Neural progenitor cell (in vitro differentiated cells): ENCODE results near the gene GPRC5A. TPM values are rescaled to one million over a fixed set of nuclear protein-coding genes. Genes with fewer than 3 reads are reported as not detected.

Experiments
- DNase-seq: peaks from one replicate; pipeline ENCODE4 v3.0.0-alpha.2; 2016; ENCODE audit warnings: low spot score
- H2AFZ ChIP-seq: fragments of 200-600 bp; sonication (generic); replicated peaks from 2 replicates; pipeline ENCODE4 v1.6.1; 2016; ENCODE audit warnings: antibody characterized with exemption
- H3F3A ChIP-seq: fragments of 200-600 bp; sonication (generic); 2 replicates; pipeline ENCODE4 v1.6.1; 2016; ENCODE audit warnings: antibody characterized with exemption, low read depth
- H3K27ac ChIP-seq: fragments of 200-600 bp; sonication (generic); 2 replicates; pipeline ENCODE4 v1.5.1; 2016; ENCODE audit warnings: mild to moderate bottlenecking
- H3K27me3 ChIP-seq: fragments of 200-600 bp; sonication (generic); 2 replicates; pipeline ENCODE4 v1.6.1; 2016; ENCODE audit warnings: mild to moderate bottlenecking, moderate library complexity
- H3K36me3 ChIP-seq: fragments of 200-600 bp; sonication (generic); 2 replicates; pipeline ENCODE4 v1.5.1; 2016
- H3K4me1 ChIP-seq: fragments of 200-600 bp; sonication (generic); 2 replicates; pipeline ENCODE4 v1.6.1; 2016; ENCODE audit warnings: mixed run types
- H3K4me2 ChIP-seq: fragments of 200-600 bp; sonication (generic); 2 replicates; pipeline ENCODE4 v1.6.1; 2016
- H3K4me3 ChIP-seq: fragments of 200-600 bp; sonication (generic); 2 replicates; pipeline ENCODE4 v1.5.1; 2016
- H3K79me2 ChIP-seq: fragments of 200-600 bp; sonication (generic); 2 replicates; pipeline ENCODE4 v1.6.1; 2016; ENCODE audit warnings: low read depth
- H3K9ac ChIP-seq: fragments of 200-600 bp; sonication (generic); 2 replicates; pipeline ENCODE4 v1.6.1; 2016
- H3K9me3 ChIP-seq: fragments of 200-600 bp; sonication (generic); 2 replicates; pipeline ENCODE4 v1.5.1; 2016; ENCODE audit warnings: low read depth
- H4K20me1 ChIP-seq: fragments of 200-600 bp; sonication (generic); 2 replicates; pipeline ENCODE4 v1.6.1; 2016; ENCODE audit warnings: low read depth
- H3K27ac Mint-ChIP-seq: 3 replicates; pipeline ENCODE4 v1.8.0; 2021; ENCODE audit warnings: mixed read lengths
- H3K27me3 Mint-ChIP-seq: 2 replicates; pipeline ENCODE4 v1.8.0; 2022; ENCODE audit warnings: low read depth, mild to moderate bottlenecking, inconsistent platforms, moderate library complexity, mixed read lengths; ENCODE audit not compliant: insufficient read depth
- H3K36me3 Mint-ChIP-seq: 3 replicates; pipeline ENCODE4 v1.8.0; 2021; ENCODE audit warnings: mixed read lengths
- H3K4me1 Mint-ChIP-seq: 3 replicates; pipeline ENCODE4 v1.8.0; 2021; ENCODE audit warnings: mixed read lengths
- H3K4me3 Mint-ChIP-seq: 3 replicates; pipeline ENCODE4 v1.8.0; 2021; ENCODE audit warnings: mild to moderate bottlenecking, moderate library complexity, mixed read lengths
- H3K9me3 Mint-ChIP-seq: 3 replicates; pipeline ENCODE4 v1.8.0; 2020; ENCODE audit warnings: mixed read lengths
- CTCF ChIP-seq: fragments of 200-600 bp; sonication (generic); IDR thresholded peaks from 2 replicates; pipeline ENCODE4 v1.5.1; 2017; ENCODE audit warnings: antibody characterized with exemption, mild to moderate bottlenecking
- EZH2 ChIP-seq: fragments of 200-600 bp; sonication (generic); IDR thresholded peaks from 2 replicates; pipeline ENCODE4 v1.6.1; 2017; ENCODE audit warnings: antibody characterized with exemption, mild to moderate bottlenecking, moderate library complexity
- EZH2phosphoT487 ChIP-seq: fragments of 200-600 bp; sonication (generic); IDR thresholded peaks from 2 replicates; pipeline ENCODE4 v1.6.1; 2017; ENCODE audit warnings: antibody characterized with exemption
- total RNA-seq: library from RNA; depleted of rRNA; stranded (reverse); fragments of >200 nt; gene quantifications from 2 replicates; pipeline ENCODE4 v1.2.3, GENCODE V29; 2015; ENCODE audit warnings: low replicate concordance

The GPRC5A gene
- total RNA-seq, 1 donor from 2014 or later: not detected

GRCh38 chr12:12908711-12909110 is 17.3 kb downstream of the GPRC5A start:
- Histone ChIP-seq H4K20me1 (no peaks in the 10 kb centered on the region), H3K4me2 (no peak overlapping the region), H3K36me3 (no peaks in the 10 kb centered on the region), H3K4me1 (peaks cover 10% of the 10 kb centered on the region), H3K27me3 (no peaks in the 10 kb centered on the region), H3F3A (no peaks in the 10 kb centered on the region), H3K9me3 (no peaks in the 10 kb centered on the region), H3K27ac (no peak overlapping the region), H2AFZ (peak overlapping the region; percentile 9), H3K9ac (no peak overlapping the region), H3K4me3 (no peak overlapping the region), H3K79me2 (no peaks in the 10 kb centered on the region)
- TF ChIP-seq EZH2phosphoT487 (no peak), EZH2 (no peak), CTCF (no peak)
- H3K27ac Mint-ChIP-seq: no peak overlapping the region
- no peak overlapping the region for H3K4me3 Mint-ChIP-seq
- H3K4me1 Mint-ChIP-seq: peaks cover 39% of the 10 kb centered on the region
- H3K9me3 Mint-ChIP-seq: no peaks in the 10 kb centered on the region
- peaks cover 3% of the 10 kb centered on the region for H3K27me3 Mint-ChIP-seq
- no peaks in the 10 kb centered on the region for H3K36me3 Mint-ChIP-seq
- no peak for DNase-seq

GRCh38 chr12:12909228-12909994 is 18.0 kb downstream of the GPRC5A start:
- DNase-seq: no peak
- Mint-ChIP-seq H3K27ac (no peak overlapping the region), H3K36me3 (no peaks in the 10 kb centered on the region), H3K4me1 (peaks cover 41% of the 10 kb centered on the region), H3K27me3 (peaks cover 3% of the 10 kb centered on the region), H3K9me3 (no peaks in the 10 kb centered on the region), H3K4me3 (no peak overlapping the region)
- Histone ChIP-seq H4K20me1 (no peaks in the 10 kb centered on the region), H3K4me3 (no peak overlapping the region), H3K27me3 (no peaks in the 10 kb centered on the region), H3K4me1 (peaks cover 16% of the 10 kb centered on the region), H3K9me3 (no peaks in the 10 kb centered on the region), H3K36me3 (no peaks in the 10 kb centered on the region), H3K27ac (no peak overlapping the region), H3F3A (no peaks in the 10 kb centered on the region), H3K79me2 (no peaks in the 10 kb centered on the region), H3K9ac (no peak overlapping the region), H3K4me2 (no peak overlapping the region), H2AFZ (peak overlapping the region; percentile 9)
- no peak for TF ChIP-seq EZH2phosphoT487
- TF ChIP-seq CTCF: no peak
- TF ChIP-seq EZH2: no peak

- no peak for DNase-seq
- Histone ChIP-seq H3K4me2 (no peak overlapping the region), H2AFZ (no peak overlapping the region), H3K36me3 (no peaks in the 10 kb centered on the region), H3K4me3 (no peak overlapping the region), H3K9ac (no peak overlapping the region), H3K4me1 (peaks cover 16% of the 10 kb centered on the region), H4K20me1 (no peaks in the 10 kb centered on the region), H3K9me3 (no peaks in the 10 kb centered on the region), H3F3A (no peaks in the 10 kb centered on the region), H3K27ac (no peak overlapping the region), H3K27me3 (no peaks in the 10 kb centered on the region), H3K79me2 (no peaks in the 10 kb centered on the region)
- no peak overlapping the region for H3K27ac Mint-ChIP-seq
- peaks cover 45% of the 10 kb centered on the region for H3K4me1 Mint-ChIP-seq
- H3K4me3 Mint-ChIP-seq: no peak overlapping the region
- H3K9me3 Mint-ChIP-seq: no peaks in the 10 kb centered on the region
- H3K27me3 Mint-ChIP-seq: peaks cover 3% of the 10 kb centered on the region
- TF ChIP-seq EZH2phosphoT487: no peak
- no peak for TF ChIP-seq EZH2
- no peak for TF ChIP-seq CTCF
- no peaks in the 10 kb centered on the region for H3K36me3 Mint-ChIP-seq
These were observed 18.6 kb downstream of the GPRC5A start for GRCh38 chr12:12909995-12910420.
